ENCODE measurements around the gene RNF2.

The RNF2 gene

DNA sequence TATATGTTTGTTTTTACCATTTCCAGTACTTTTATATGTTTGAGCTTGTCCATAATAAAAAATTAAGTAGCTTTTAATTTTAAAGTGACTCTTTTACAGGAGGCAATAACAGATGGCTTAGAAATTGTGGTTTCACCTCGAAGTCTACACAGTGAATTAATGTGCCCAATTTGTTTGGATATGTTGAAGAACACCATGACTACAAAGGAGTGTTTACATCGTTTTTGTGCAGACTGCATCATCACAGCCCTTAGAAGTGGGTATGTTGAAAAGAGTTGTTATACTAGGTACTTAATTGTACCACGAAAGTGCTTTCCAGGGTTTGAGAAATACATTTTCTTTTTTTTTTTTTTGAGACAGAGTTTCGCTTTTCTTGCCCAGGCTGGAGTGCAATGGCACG is 46.1 kb downstream of the RNF2 start:
- no peak overlapping the region for H3K4me3 Mint-ChIP-seq
- no peaks in the 10 kb centered on the region for H3K27me3 Mint-ChIP-seq
- no peaks in the 10 kb centered on the region for H3K9me3 Mint-ChIP-seq
- DNase-seq, result no peak
- H3K36me3 Mint-ChIP-seq, result peaks cover 34% of the 10 kb centered on the region
- H3K4me1 Mint-ChIP-seq, result no peaks in the 10 kb centered on the region
- CTCF ChIA-PET, result no interaction called here
- no peak overlapping the region for H3K27ac Mint-ChIP-seq

- no peak for DNase-seq
- H3K36me3 Mint-ChIP-seq, result peaks cover 33% of the 10 kb centered on the region
- no peak overlapping the region for H3K27ac Mint-ChIP-seq
These were observed 49.4 kb downstream of the RNF2 start for GRCh38 chr1:185094761-185095160.

DNA sequence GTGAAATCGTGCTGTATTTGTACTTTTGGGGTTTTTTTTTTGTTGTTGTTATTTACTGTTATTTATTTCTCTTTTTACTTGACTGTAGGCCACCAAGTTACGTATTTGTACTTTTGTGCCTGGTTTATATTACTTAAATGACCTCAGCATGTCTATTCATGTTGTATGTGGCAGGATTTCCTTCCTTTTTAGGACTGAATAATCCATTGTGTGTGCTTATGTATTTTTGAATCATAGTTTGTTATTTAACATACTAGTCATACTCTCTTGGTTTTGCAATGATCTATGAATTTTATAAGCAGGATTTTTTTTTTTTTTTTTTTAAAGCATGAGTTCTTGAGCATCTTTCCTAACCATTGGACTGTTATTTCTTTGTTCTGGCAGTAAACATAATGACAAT is 51.2 kb downstream of the RNF2 start:
- Mint-ChIP-seq H3K27ac (no peak overlapping the region), H3K36me3 (peaks cover 50% of the 10 kb centered on the region)
- CTCF ChIA-PET, result no interaction called here

More at GRCh38 chr1:185094761-185095160, 49.4 kb downstream of the RNF2 start:
- H3K27me3 Mint-ChIP-seq, result no peaks in the 10 kb centered on the region
- H3K9me3 Mint-ChIP-seq, result no peaks in the 10 kb centered on the region
- no peak overlapping the region for H3K4me3 Mint-ChIP-seq
- no peaks in the 10 kb centered on the region for H3K4me1 Mint-ChIP-seq
- CTCF ChIA-PET, result interaction anchor here (0.6 kb wide), 1 partner anchor 264 kb away, joined by 3 read pairs; no protein-coding TSS in a partner anchor

GRCh38 chr1:185104083-185104482 is 58.7 kb downstream of the RNF2 start:
- H3K27ac Mint-ChIP-seq, result no peak overlapping the region
- H3K9me3 Mint-ChIP-seq, result peaks cover 11% of the 10 kb centered on the region
- H3K27me3 Mint-ChIP-seq, result no peaks in the 10 kb centered on the region
- CTCF ChIA-PET, result no interaction called here
- H3K4me3 Mint-ChIP-seq, result no peak overlapping the region
- no peaks in the 10 kb centered on the region for H3K4me1 Mint-ChIP-seq
- H3K36me3 Mint-ChIP-seq, result peaks cover 37% of the 10 kb centered on the region
- no peak for DNase-seq

More for the DNA sequence above, 51.2 kb downstream of the RNF2 start:
- Mint-ChIP-seq H3K4me1 (no peaks in the 10 kb centered on the region), H3K27me3 (no peaks in the 10 kb centered on the region), H3K4me3 (no peak overlapping the region), H3K9me3 (no peaks in the 10 kb centered on the region)
- no peak for DNase-seq

GRCh38 chr1:185105121-185105520 is 59.8 kb downstream of the RNF2 start:
- H3K36me3 Mint-ChIP-seq, result peaks cover 29% of the 10 kb centered on the region
- H3K27me3 Mint-ChIP-seq, result no peaks in the 10 kb centered on the region
- CTCF ChIA-PET, result no interaction called here
- no peak overlapping the region for H3K27ac Mint-ChIP-seq
- no peaks in the 10 kb centered on the region for H3K4me1 Mint-ChIP-seq
- peaks cover 14% of the 10 kb centered on the region for H3K9me3 Mint-ChIP-seq
- no peak overlapping the region for H3K4me3 Mint-ChIP-seq
- DNase-seq, result no peak

DNA sequence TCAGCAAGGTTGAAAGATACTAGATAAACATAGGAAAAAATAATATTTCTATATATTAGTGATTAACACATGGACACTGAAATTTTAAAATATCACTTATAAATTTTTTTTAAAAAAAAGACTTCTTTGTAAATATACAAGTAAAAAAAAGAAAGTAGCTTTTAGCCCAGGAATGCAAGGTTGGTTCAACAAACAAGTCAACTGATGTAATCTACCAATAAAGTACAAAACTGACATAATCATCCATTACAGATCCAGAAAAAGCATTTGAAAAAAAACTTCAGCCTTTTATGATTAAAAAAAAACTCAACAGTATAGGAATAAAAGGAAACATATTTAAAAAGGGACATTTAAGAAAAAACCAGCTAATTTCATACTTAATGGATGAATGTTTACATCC is 63.0 kb downstream of the RNF2 start:
- Mint-ChIP-seq H3K4me3 (no peak overlapping the region), H3K27ac (no peak overlapping the region), H3K9me3 (peaks cover 14% of the 10 kb centered on the region), H3K27me3 (no peaks in the 10 kb centered on the region), H3K36me3 (peaks cover 8% of the 10 kb centered on the region), H3K4me1 (no peaks in the 10 kb centered on the region)
- no peak for DNase-seq
- CTCF ChIA-PET, result no interaction called here

DNA sequence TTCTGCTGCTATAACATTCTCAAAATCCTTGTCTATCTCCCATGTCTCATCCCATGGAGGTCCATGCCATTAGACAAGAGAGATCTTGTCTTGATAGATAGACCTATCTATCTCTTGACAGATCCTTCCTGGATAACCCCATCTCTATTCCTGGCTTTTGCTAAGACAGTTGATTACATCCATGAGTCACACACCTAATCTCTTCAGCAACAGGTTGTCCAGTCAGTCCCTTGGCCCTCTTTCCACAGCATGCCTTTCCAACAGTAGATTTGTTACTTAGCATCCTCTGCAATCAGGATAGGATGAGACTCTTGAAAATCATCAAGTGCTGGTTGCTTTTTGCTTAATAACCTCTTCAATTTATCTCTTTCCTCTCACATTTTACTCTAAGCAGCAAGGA is 64.8 kb downstream of the RNF2 start:
- CTCF ChIA-PET, result no interaction called here
- peaks cover 5% of the 10 kb centered on the region for H3K36me3 Mint-ChIP-seq
- no peaks in the 10 kb centered on the region for H3K4me1 Mint-ChIP-seq
- H3K27me3 Mint-ChIP-seq, result no peaks in the 10 kb centered on the region
- H3K27ac Mint-ChIP-seq, result no peak overlapping the region
- H3K4me3 Mint-ChIP-seq, result no peak overlapping the region
- DNase-seq, result no peak
- peaks cover 14% of the 10 kb centered on the region for H3K9me3 Mint-ChIP-seq

- Mint-ChIP-seq H3K4me1 (no peaks in the 10 kb centered on the region), H3K4me3 (no peak overlapping the region), H3K27ac (no peak overlapping the region), H3K27me3 (no peaks in the 10 kb centered on the region), H3K9me3 (peaks cover 14% of the 10 kb centered on the region), H3K36me3 (peaks cover 5% of the 10 kb centered on the region)
- DNase-seq, result no peak
- CTCF ChIA-PET, result interaction anchor here (0.6 kb wide), 1 partner anchor 36 kb away, joined by 3 read pairs; no protein-coding TSS in a partner anchor
These were observed 66.5 kb downstream of the RNF2 start for GRCh38 chr1:185111873-185112272.

- Mint-ChIP-seq H3K4me3 (no peak overlapping the region), H3K9me3 (peaks cover 12% of the 10 kb centered on the region), H3K4me1 (no peaks in the 10 kb centered on the region), H3K27me3 (no peaks in the 10 kb centered on the region), H3K27ac (no peak overlapping the region), H3K36me3 (peaks cover 8% of the 10 kb centered on the region)
- CTCF ChIA-PET, result interaction anchor here (0.6 kb wide), 1 partner anchor 37 kb away, joined by 3 read pairs; no protein-coding TSS in a partner anchor
- no peak for DNase-seq
These were observed 67.0 kb downstream of the RNF2 start for GRCh38 chr1:185112356-185112755.

DNA sequence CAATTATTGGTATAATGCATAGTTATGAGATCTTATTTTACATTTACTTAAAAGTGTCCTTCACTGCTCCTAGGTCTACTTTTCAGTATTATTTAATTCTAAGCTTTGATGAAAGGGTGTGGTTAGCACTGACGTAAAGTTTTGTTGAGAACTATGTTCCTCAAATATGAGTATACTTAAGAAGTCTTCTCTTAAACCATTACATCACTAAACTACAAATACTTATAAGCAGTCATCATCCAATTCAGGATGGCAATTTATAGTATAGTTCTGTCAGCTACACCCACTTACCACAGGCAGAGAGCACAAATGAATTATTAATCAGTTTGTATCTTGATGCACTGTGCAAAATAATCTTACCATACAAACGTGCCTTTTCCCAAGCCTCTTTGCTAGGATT is 84.3 kb downstream of the RNF2 start:
- no peak for DNase-seq
- peaks cover 41% of the 10 kb centered on the region for H3K36me3 Mint-ChIP-seq
- H3K27me3 Mint-ChIP-seq, result no peaks in the 10 kb centered on the region
- H3K4me1 Mint-ChIP-seq, result no peaks in the 10 kb centered on the region
- peaks cover 4% of the 10 kb centered on the region for H3K9me3 Mint-ChIP-seq
- H3K27ac Mint-ChIP-seq, result no peak overlapping the region
- no peak overlapping the region for H3K4me3 Mint-ChIP-seq
- CTCF ChIA-PET, result no interaction called here

- H3K4me3 Mint-ChIP-seq, result no peak overlapping the region
These were observed 87.2 kb downstream of the RNF2 start for GRCh38 chr1:185132534-185132933.

GRCh38 chr1:185137896-185138545 is 92.7 kb downstream of the RNF2 start:
- CTCF ChIA-PET, result no interaction called here
- Mint-ChIP-seq H3K4me3 (no peak overlapping the region), H3K27ac (no peak overlapping the region), H3K27me3 (no peaks in the 10 kb centered on the region), H3K9me3 (no peaks in the 10 kb centered on the region), H3K4me1 (no peaks in the 10 kb centered on the region), H3K36me3 (peaks cover 41% of the 10 kb centered on the region)
- DNase-seq, result no peak

More at GRCh38 chr1:185132534-185132933, 87.2 kb downstream of the RNF2 start:
- CTCF ChIA-PET, result interaction anchor here (0.7 kb wide), 1 partner anchor 277 kb away, joined by 3 read pairs; no protein-coding TSS in a partner anchor
- no peak for DNase-seq
- no peaks in the 10 kb centered on the region for H3K27me3 Mint-ChIP-seq
- H3K9me3 Mint-ChIP-seq, result peaks cover 4% of the 10 kb centered on the region
- no peak overlapping the region for H3K27ac Mint-ChIP-seq
- H3K4me1 Mint-ChIP-seq, result no peaks in the 10 kb centered on the region
- peaks cover 41% of the 10 kb centered on the region for H3K36me3 Mint-ChIP-seq

GRCh38 chr1:185139246-185139645 is 93.9 kb downstream of the RNF2 start:
- no peak for DNase-seq
- H3K36me3 Mint-ChIP-seq, result peaks cover 32% of the 10 kb centered on the region
- no peak overlapping the region for H3K27ac Mint-ChIP-seq
- H3K9me3 Mint-ChIP-seq, result no peaks in the 10 kb centered on the region
- H3K27me3 Mint-ChIP-seq, result no peaks in the 10 kb centered on the region
- no peak overlapping the region for H3K4me3 Mint-ChIP-seq
- CTCF ChIA-PET, result no interaction called here
- no peaks in the 10 kb centered on the region for H3K4me1 Mint-ChIP-seq

GRCh38 chr1:185144233-185144632 is 98.9 kb downstream of the RNF2 start:
- H3K4me1 Mint-ChIP-seq, result no peaks in the 10 kb centered on the region

GRCh38 chr1:185151215-185151614 is 105.9 kb downstream of the RNF2 start:
- Mint-ChIP-seq H3K4me3 (no peak overlapping the region), H3K27me3 (no peaks in the 10 kb centered on the region), H3K4me1 (peaks cover 28% of the 10 kb centered on the region), H3K36me3 (peaks cover 29% of the 10 kb centered on the region), H3K9me3 (no peaks in the 10 kb centered on the region), H3K27ac (no peak overlapping the region)
- CTCF ChIA-PET, result interaction anchor here (2.4 kb wide), 1 partner anchor 19 kb away, joined by 9 read pairs; no protein-coding TSS in a partner anchor
- DNase-seq, result no peak

More at GRCh38 chr1:185144233-185144632, 98.9 kb downstream of the RNF2 start:
- no peaks in the 10 kb centered on the region for H3K27me3 Mint-ChIP-seq
- H3K9me3 Mint-ChIP-seq, result no peaks in the 10 kb centered on the region
- no peak for DNase-seq
- H3K27ac Mint-ChIP-seq, result no peak overlapping the region
- no peak overlapping the region for H3K4me3 Mint-ChIP-seq
- CTCF ChIA-PET, result interaction anchor here (0.5 to 2.0 kb wide), 4 partner anchors 10 to 581 kb away, joined by 3 to 8 read pairs (median 3); no protein-coding TSS in a partner anchor
- H3K36me3 Mint-ChIP-seq, result peaks cover 36% of the 10 kb centered on the region

Measured in activated naive CD4-positive, alpha-beta T cell treated with anti-CD3 and anti-CD28 coated beads, Interleukin-2, amount 10 ng/mL, durations not matched to agents 7 days and 5 days (primary cell).